ELR (cell line): ENCODE results near the gene GNPTG.

Source experiments
- DNase-seq: peaks from one replicate; pipeline ENCODE4 v3.0.0-alpha.2; 2015; ENCODE audit warnings: low read depth

The GNPTG gene

GRCh38 chr16:1351582-1352362 is at the start of gene GNPTG, which contains the start of gene TSR3:
TSS of gene GNPTG (plus strand) at chr16:1351931. CDS start at chr16:1351966, 35 bp downstream.
TSS of gene TSR3 (minus strand) at chr16:1351878. CDS start at chr16:1351804, 74 bp downstream.
- DNase-seq, result peak; percentile 87

GRCh38 chr16:1305823-1306222 is 45.9 kb upstream of the GNPTG start:
- DNase-seq, result no peak

- no peak for DNase-seq
Measured at GRCh38 chr16:1306334-1306733, 45.4 kb upstream of the GNPTG start.

- DNase-seq, result peak; percentile 59
Measured at GRCh38 chr16:1308036-1308976, 43.4 kb upstream of the GNPTG start.

- peak; percentile 96 for DNase-seq
Measured at GRCh38 chr16:1308977-1309885, 42.5 kb upstream of the GNPTG start, which contains the start of gene UBE2I. TSS of gene UBE2I (plus strand) at chr16:1309636. CDS start at chr16:1314031, 4,395 bp downstream.

- DNase-seq, result peak; percentile 58
Measured at GRCh38 chr16:1309888-1310831, 41.6 kb upstream of the GNPTG start.

GRCh38 chr16:1310832-1311200 is 40.9 kb upstream of the GNPTG start:
- DNase-seq, result peak; percentile 40

GRCh38 chr16:1311212-1311737 is 40.5 kb upstream of the GNPTG start:
- no peak for DNase-seq

GRCh38 chr16:1311738-1312466 is 39.8 kb upstream of the GNPTG start:
- no peak for DNase-seq

- no peak for DNase-seq
Measured at GRCh38 chr16:1312467-1312816, 39.3 kb upstream of the GNPTG start.

- DNase-seq, result no peak
Measured at GRCh38 chr16:1312903-1313302, 38.8 kb upstream of the GNPTG start.

- no peak for DNase-seq
Measured at GRCh38 chr16:1313721-1314369, 37.9 kb upstream of the GNPTG start.

GRCh38 chr16:1314399-1315068 is 37.2 kb upstream of the GNPTG start:
- DNase-seq, result no peak

GRCh38 chr16:1315081-1316032 is 36.4 kb upstream of the GNPTG start:
- DNase-seq, result no peak

- no peak for DNase-seq
Measured at GRCh38 chr16:1316033-1316405, 35.7 kb upstream of the GNPTG start.

GRCh38 chr16:1317479-1318267 is 34.1 kb upstream of the GNPTG start:
- DNase-seq, result no peak

GRCh38 chr16:1318268-1318545 is 33.5 kb upstream of the GNPTG start:
- no peak for DNase-seq
